Measurements from ENCODE around the gene MPV17. TPM values are rescaled to one million over a fixed set of nuclear protein-coding genes. Genes with fewer than 3 reads are reported as not detected.

The MPV17 gene
- total RNA-seq, 1 experiment from 2014 or later = 51.5 TPM

DNA sequence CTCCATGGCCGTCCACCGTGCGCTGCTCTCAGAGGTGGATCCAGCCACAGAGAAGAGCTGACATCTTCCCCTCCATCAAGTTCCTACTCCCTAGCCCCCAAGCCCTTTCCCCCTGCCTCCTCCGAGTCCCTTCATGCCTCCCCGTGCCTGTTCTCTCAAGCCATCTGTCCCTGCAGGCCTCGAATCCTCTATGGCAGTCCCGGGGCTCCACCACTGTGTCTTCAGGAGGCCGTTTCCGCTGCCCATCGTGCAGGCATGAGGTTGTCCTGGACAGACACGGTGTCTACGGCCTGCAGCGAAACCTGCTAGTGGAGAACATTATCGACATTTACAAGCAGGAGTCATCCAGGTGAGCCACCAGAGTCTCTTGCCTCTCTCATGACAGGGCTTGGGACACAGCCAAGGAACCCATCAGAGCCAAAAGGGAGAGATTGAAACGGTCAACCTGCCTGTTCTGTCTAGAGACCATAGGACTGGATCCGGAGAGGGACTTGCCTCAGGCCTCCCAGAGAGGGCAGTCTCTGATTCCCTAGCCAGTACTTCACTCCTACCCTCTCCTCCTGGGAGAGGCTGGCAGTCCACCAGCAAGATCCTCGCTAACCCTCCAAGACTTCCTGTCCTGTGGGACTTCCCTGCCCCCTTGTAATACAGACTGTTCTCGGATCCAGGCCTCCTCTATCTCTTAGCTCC, 24.4 kb downstream of the MPV17 start:
- no peaks in the 10 kb centered on the region for H3K27me3 Mint-ChIP-seq (ENCODE audit: low read depth)
- ChIA-PET CTCF (interaction anchor here (5.8 to 7.9 kb wide), 2 partner anchors 17 to 18 kb away, joined by 129 to 153 read pairs; partner anchors contain the start of gene TRIM54), POLR2A (no interaction called here)

GRCh38 chr2:27297195-27297594, 25.7 kb downstream of the MPV17 start:
- no peak overlapping the region for H3K4me3 Mint-ChIP-seq
- TF ChIP-seq ESRRA (CRISPR knock-in tag; IDR thresholded peaks at IDR 0.05; ENCODE audit: borderline replicate concordance) = no peak
- no peak for TF ChIP-seq MLX (CRISPR knock-in tag; IDR thresholded peaks at IDR 0.05)
- TF ChIP-seq KAT7 (CRISPR knock-in tag; IDR thresholded peaks at IDR 0.05; ENCODE audit: borderline replicate concordance) = no peak
- TF ChIP-seq GRHL2 (CRISPR knock-in tag; IDR thresholded peaks at IDR 0.05; ENCODE audit: insufficient replicate concordance, severe bottlenecking) = no peak
- TF ChIP-seq AR (CRISPR knock-in tag; IDR thresholded peaks at IDR 0.05) = no peak
- no peak for TF ChIP-seq ZMAT4 (CRISPR knock-in tag; IDR thresholded peaks at IDR 0.05)
- TF ChIP-seq NR1H2 (CRISPR knock-in tag; IDR thresholded peaks at IDR 0.05) = no peak
- no peak for TF ChIP-seq ERG (CRISPR knock-in tag; IDR thresholded peaks at IDR 0.05)

More for the DNA sequence above, 24.4 kb downstream of the MPV17 start:
- no peak overlapping the region for H3K27ac Mint-ChIP-seq
- ATAC-seq = no peak
- TF ChIP-seq, protein P1, sequence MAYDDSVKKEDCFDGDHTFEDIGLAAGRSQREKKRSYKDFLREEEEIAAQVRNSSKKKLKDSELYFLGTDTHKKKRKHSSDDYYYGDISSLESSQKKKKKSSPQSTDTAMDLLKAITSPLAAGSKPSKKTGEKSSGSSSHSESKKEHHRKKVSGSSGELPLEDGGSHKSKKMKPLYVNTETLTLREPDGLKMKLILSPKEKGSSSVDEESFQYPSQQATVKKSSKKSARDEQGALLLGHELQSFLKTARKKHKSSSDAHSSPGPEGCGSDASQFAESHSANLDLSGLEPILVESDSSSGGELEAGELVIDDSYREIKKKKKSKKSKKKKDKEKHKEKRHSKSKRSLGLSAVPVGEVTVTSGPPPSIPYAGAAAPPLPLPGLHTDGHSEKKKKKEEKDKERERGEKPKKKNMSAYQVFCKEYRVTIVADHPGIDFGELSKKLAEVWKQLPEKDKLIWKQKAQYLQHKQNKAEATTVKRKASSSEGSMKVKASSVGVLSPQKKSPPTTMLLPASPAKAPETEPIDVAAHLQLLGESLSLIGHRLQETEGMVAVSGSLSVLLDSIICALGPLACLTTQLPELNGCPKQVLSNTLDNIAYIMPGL (CRISPR knock-in tag; IDR thresholded peaks at IDR 0.05) = no peak
- TF ChIP-seq, protein P2, sequence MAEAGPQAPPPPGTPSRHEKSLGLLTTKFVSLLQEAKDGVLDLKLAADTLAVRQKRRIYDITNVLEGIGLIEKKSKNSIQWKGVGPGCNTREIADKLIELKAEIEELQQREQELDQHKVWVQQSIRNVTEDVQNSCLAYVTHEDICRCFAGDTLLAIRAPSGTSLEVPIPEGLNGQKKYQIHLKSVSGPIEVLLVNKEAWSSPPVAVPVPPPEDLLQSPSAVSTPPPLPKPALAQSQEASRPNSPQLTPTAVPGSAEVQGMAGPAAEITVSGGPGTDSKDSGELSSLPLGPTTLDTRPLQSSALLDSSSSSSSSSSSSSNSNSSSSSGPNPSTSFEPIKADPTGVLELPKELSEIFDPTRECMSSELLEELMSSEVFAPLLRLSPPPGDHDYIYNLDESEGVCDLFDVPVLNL (CRISPR knock-in tag; IDR thresholded peaks at IDR 0.05; ENCODE audit: borderline replicate concordance, low read depth) = no peak
- TF ChIP-seq ERG (CRISPR knock-in tag; IDR thresholded peaks at IDR 0.05) (no peak), SMAD3 (CRISPR knock-in tag; IDR thresholded peaks at IDR 0.05; ENCODE audit: borderline replicate concordance) (no peak), ZNF416 (CRISPR knock-in tag; IDR thresholded peaks at IDR 0.05) (no peak), OVOL2 (CRISPR knock-in tag; IDR thresholded peaks at IDR 0.05; ENCODE audit: borderline replicate concordance) (no peak), NFYB (CRISPR knock-in tag; conservative IDR thresholded peaks at IDR 0.05; ENCODE audit: low read depth) (no peak)
- TF ChIP-seq, protein P3, sequence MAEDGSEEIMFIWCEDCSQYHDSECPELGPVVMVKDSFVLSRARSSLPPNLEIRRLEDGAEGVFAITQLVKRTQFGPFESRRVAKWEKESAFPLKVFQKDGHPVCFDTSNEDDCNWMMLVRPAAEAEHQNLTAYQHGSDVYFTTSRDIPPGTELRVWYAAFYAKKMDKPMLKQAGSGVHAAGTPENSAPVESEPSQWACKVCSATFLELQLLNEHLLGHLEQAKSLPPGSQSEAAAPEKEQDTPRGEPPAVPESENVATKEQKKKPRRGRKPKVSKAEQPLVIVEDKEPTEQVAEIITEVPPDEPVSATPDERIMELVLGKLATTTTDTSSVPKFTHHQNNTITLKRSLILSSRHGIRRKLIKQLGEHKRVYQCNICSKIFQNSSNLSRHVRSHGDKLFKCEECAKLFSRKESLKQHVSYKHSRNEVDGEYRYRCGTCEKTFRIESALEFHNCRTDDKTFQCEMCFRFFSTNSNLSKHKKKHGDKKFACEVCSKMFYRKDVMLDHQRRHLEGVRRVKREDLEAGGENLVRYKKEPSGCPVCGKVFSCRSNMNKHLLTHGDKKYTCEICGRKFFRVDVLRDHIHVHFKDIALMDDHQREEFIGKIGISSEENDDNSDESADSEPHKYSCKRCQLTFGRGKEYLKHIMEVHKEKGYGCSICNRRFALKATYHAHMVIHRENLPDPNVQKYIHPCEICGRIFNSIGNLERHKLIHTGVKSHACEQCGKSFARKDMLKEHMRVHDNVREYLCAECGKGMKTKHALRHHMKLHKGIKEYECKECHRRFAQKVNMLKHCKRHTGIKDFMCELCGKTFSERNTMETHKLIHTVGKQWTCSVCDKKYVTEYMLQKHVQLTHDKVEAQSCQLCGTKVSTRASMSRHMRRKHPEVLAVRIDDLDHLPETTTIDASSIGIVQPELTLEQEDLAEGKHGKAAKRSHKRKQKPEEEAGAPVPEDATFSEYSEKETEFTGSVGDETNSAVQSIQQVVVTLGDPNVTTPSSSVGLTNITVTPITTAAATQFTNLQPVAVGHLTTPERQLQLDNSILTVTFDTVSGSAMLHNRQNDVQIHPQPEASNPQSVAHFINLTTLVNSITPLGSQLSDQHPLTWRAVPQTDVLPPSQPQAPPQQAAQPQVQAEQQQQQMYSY (CRISPR knock-in tag; IDR thresholded peaks at IDR 0.05) = peak; percentile 76
- no peaks in the 10 kb centered on the region for H3K9me3 Mint-ChIP-seq
- no peak for DNase-seq (ENCODE audit: low spot score)
- H3K36me3 Mint-ChIP-seq = no peaks in the 10 kb centered on the region
- 0 out of 2 replicates have a peak, but pooled peaks cover 5% of the 10 kb centered on the region for H3K4me1 Mint-ChIP-seq
- no peak overlapping the region for H3K4me3 Mint-ChIP-seq

More at GRCh38 chr2:27297195-27297594, 25.7 kb downstream of the MPV17 start:
- Mint-ChIP-seq H3K36me3 (no peaks in the 10 kb centered on the region), H3K9me3 (no peaks in the 10 kb centered on the region), H3K4me1 (peaks cover 5% of the 10 kb centered on the region; the same call in 1 of the 2 replicates), H3K27me3 (ENCODE audit: low read depth) (no peaks in the 10 kb centered on the region), H3K27ac (no peak overlapping the region)
- ATAC-seq (no peak), DNase-seq (ENCODE audit: low spot score) (no peak)
- ChIA-PET POLR2A (no interaction called here), CTCF (interaction anchor here (1.5 to 7.9 kb wide), 2 partner anchors 17 to 33 kb away, joined by 8 to 153 read pairs; partner anchors contain the start of gene TRIM54)
